ENCODE results near the gene RPSA. TPM values are rescaled to one million over a fixed set of nuclear protein-coding genes. Genes with fewer than 3 reads are reported as not detected.

RPSA gene
- total and polyA plus RNA-seq, 2 of the 4 experiments (the other 2 are of a cell fraction) = 1,415 to 2,710 TPM

- dilution Hi-C loops (cut with HindIII; ENCODE audit: low sequenced_read_pairs, unreplicated experiment) (no loop called here), in situ Hi-C loops (cut with MboI; ENCODE audit: low sequenced_read_pairs) (no loop called here), intact Hi-C loops (cut with micrococcal nuclease) (no loop called here)
- WGBS, 2 experiments (ENCODE audit: extremely low coverage in 2 of 2, insufficient read length in 1 of 2) = 86% methylated on average over 1 of the region's 8 CpGs; no CpG with 5 or more reads in 1 of the 2 experiments
- Histone ChIP-seq H3K9me1 (ENCODE audit: insufficient read depth, low read length) (no peaks in the 10 kb centered on the region), H4K91ac (ENCODE audit: insufficient read depth, low read depth, low read length) (no peak overlapping the region), H2BK5ac (ENCODE audit: low read depth, low read length, poor library complexity, severe bottlenecking) (no peak overlapping the region), H4K8ac (ENCODE audit: low read depth in 2 of 2, low read length in 2 of 2) (no peak overlapping the region), H3K27ac (ENCODE audit: insufficient read depth, low read length) (no peak overlapping the region), H4K20me1 (ENCODE audit: insufficient read depth, low read length) (no peaks in the 10 kb centered on the region), H3K18ac (ENCODE audit: low read depth, low read length) (no peak overlapping the region), H2BK20ac (ENCODE audit: low read depth, low read length) (no peak overlapping the region), H3K9me3 (ENCODE audit: control insufficient read depth, insufficient read depth, low read length) (no peaks in the 10 kb centered on the region), H3K56ac (ENCODE audit: extremely low read depth, insufficient read depth, low read length) (no peak overlapping the region), H2AFZ (replicated peaks; ENCODE audit: low read length, poor library complexity) (no peak overlapping the region), H2BK15ac (ENCODE audit: low read depth, low read length) (no peak overlapping the region), H3K23ac (ENCODE audit: low read depth, low read length) (no peak overlapping the region), H2AK9ac (replicated peaks; ENCODE audit: low read depth, low read length, poor library complexity) (no peak overlapping the region), H3K4me3 (ENCODE audit: insufficient read depth, low read depth, low read length) (no peak overlapping the region), H2BK120ac (ENCODE audit: low read depth, low read length) (no peak overlapping the region), H2AK5ac (ENCODE audit: low read depth, low read length) (no peak overlapping the region), H3K4me1 (ENCODE audit: control insufficient read depth, insufficient read depth, low read length) (no peaks in the 10 kb centered on the region), H3K9ac (ENCODE audit: low read depth, low read length) (no peak overlapping the region), H3K36me3 (ENCODE audit: control insufficient read depth, insufficient read depth, low read length) (no peaks in the 10 kb centered on the region), H4K5ac (ENCODE audit: low read depth, low read length) (no peak overlapping the region), H3K79me1 (ENCODE audit: low read depth in 1 of 2, low read length in 2 of 2) (no peaks in the 10 kb centered on the region), H3K14ac (replicated peaks; ENCODE audit: low read depth, low read length) (no peak overlapping the region), H3K4me2 (ENCODE audit: low read depth, low read length) (no peak overlapping the region), H3K4ac (ENCODE audit: low read depth, low read length) (no peak overlapping the region), H3K27me3 (ENCODE audit: control insufficient read depth, insufficient read depth, low read length) (0 out of 2 replicates have a peak, but pooled peaks cover 2% of the 10 kb centered on the region)
- DNase-seq = no peak
- BruUV-seq (replicated peaks) = no TSS peak
- no peak for TF ChIP-seq FOS (IDR thresholded peaks at IDR 0.05; ENCODE audit: low read depth, low read length)
- no peak for TF ChIP-seq SMC3 (IDR thresholded peaks at IDR 0.05; ENCODE audit: low read depth, low read length)
- TF ChIP-seq MAFK (IDR thresholded peaks at IDR 0.05; ENCODE audit: low read depth, low read length) = no peak
- no peak for TF ChIP-seq RCOR1 (IDR thresholded peaks at IDR 0.05; ENCODE audit: insufficient replicate concordance, low read length)
- no peak for TF ChIP-seq POLR2A (IDR thresholded peaks at IDR 0.05; ENCODE audit: low read depth, low read length)
- no peak for TF ChIP-seq NFE2L2 (IDR thresholded peaks at IDR 0.05; ENCODE audit: low read depth, low read length)
- no peak for TF ChIP-seq USF2 (IDR thresholded peaks at IDR 0.05; ENCODE audit: low read depth, low read length)
- no peak for TF ChIP-seq ELK1 (IDR thresholded peaks at IDR 0.05; ENCODE audit: borderline replicate concordance, low read depth, low read length)
- no peak for TF ChIP-seq CHD1 (IDR thresholded peaks at IDR 0.05; ENCODE audit: low read depth, low read length)
- TF ChIP-seq CEBPB (IDR thresholded peaks at IDR 0.05; ENCODE audit: low read depth, low read length) = no peak
- POLR2A ChIA-PET (ENCODE audit: unreplicated experiment) = no interaction called here
- CTCF ChIA-PET = no interaction called here
- ATAC-seq (ENCODE audit: low read depth) = no peak
These were observed 45.1 kb upstream of the RPSA start for GRCh38 chr3:39361252-39361927.
